ENCODE data around the gene HOXC10.

HOXC10 gene

DNA sequence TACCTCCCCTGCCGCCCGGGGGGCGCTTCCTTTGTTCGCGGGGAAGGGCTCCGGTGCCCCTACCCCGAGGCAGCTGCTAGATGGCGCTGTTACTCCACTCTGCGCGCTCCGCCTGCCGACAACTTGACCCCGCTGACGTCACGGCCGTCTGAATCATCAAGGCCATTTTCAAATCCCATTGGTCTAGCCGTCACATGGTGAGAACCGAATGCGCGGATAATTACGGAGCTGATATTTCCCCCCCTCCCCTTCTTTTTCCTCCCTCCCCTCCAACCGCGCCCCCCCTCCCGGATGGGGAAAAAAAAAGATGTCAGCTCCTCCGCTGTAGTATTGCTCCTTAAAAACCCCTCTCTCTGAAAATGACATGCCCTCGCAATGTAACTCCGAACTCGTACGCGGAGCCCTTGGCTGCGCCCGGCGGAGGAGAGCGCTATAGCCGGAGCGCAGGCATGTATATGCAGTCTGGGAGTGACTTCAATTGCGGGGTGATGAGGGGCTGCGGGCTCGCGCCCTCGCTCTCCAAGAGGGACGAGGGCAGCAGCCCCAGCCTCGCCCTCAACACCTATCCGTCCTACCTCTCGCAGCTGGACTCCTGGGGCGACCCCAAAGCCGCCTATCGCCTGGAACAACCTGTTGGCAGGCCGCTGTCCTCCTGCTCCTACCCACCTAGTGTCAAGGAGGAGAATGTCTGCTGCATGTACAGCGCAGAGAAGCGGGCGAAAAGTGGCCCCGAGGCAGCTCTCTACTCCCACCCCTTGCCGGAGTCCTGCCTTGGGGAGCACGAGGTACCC is at the start of gene HOXC10:
HOXC10 (plus strand) TSS at position 246 of the 791 bp plus-strand sequence; CDS start at position 360, 114 bp downstream.
- in situ Hi-C loops (cut with HindIII; ENCODE audit: low pct_ligation_motif_present, low pct_unique_long_range_greater_than_20kb, low sequenced_read_pairs): no loop called here
- DNase-seq: peak; percentile 99

DNA sequence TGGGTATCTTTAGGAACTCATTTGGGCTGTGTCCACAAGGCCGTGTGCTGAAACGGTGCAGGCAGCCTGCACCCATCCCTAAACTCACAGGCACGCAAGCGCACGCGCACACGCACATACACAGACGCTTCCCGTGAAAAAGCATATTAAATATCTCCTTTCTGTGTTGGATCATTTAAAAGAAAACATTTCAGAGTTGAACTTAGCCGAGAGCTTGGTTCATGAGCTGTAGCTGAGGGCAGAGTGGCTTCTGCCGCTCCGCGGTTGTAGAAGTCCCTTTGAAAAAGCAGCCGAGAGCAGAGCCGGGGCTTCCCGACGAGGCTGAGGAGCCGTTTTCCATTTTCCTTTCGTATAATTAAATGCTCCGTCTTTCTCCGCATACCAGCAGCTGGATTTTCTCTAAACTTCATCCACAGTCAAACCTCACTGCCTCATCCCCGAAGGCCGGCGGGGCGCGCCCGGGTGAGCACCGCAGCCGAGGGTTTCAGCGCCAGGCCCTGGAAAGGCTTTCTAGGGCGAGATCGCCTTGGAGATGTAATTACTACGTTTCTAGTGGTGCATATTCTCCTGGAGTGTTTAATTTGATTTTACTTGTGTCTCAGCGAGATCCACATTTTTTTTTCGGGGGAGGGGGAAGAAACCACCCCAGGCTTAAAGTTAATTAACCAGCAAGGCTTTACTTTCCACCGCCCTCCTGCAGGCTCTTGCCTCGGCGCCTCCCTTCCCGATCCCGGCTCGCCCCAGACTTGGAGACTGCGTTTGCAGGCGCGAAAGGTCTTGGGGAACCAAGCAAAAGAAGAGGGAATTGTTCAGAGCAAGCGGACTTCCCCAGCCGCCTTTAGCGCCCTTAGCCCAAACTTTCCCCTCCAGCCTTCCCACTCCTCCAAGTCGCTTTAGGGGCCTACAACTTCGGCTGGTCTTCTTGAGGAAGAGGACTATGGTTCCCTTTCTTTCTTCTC is 49.3 kb upstream of the HOXC10 start:
- no peak for DNase-seq
- in situ Hi-C loops (cut with HindIII; ENCODE audit: low pct_ligation_motif_present, low pct_unique_long_range_greater_than_20kb, low sequenced_read_pairs): no loop called here

- in situ Hi-C loops (cut with HindIII; ENCODE audit: low pct_ligation_motif_present, low pct_unique_long_range_greater_than_20kb, low sequenced_read_pairs): no loop called here
- DNase-seq: no peak
These were observed 47.8 kb upstream of the HOXC10 start for GRCh38 chr12:53937099-53937498.

GRCh38 chr12:53937596-53938325 is 47.2 kb upstream of the HOXC10 start:
- DNase-seq: no peak
- in situ Hi-C loops (cut with HindIII; ENCODE audit: low pct_ligation_motif_present, low pct_unique_long_range_greater_than_20kb, low sequenced_read_pairs): no loop called here

DNA sequence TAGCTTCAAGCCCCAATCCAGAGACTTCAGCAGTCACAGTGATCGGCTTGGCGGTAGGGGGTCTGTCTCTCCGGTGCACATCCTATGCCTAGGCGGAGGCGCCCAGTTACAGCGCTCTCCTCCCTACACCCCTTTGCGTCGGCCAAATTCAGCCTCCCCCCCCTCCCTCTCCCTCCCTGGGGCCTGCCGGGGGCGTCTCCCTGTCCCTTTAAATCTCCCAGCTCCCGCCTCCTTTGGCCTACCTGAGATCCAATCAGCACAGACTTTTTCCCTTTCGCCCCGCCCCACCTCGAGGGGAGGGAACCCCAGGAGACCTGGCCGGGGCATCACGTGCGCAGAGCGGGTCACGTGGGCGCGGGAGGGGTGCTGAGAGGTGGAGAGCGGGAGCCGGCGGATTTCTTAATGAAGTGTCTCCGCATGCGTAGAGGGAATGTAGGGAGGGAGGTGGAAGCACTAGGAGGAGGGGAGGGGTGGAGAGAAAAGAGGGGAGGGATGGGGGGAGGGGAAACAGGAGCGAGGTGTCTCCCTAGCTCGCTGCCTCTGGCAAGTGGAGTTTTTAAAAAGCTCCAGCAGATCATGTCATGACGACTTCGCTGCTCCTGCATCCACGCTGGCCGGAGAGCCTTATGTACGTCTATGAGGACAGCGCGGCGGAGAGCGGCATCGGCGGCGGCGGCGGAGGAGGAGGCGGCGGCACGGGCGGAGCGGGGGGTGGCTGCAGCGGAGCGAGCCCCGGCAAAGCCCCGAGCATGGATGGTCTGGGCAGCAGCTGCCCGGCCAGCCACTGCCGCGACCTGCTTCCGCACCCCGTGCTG is 46.4 kb upstream of the HOXC10 start, which contains the start of gene HOXC13:
HOXC13 (plus strand) TSS at position 506 of the 815 bp plus-strand sequence; CDS start at position 582, 76 bp downstream.
- in situ Hi-C loops (cut with HindIII; ENCODE audit: low pct_ligation_motif_present, low pct_unique_long_range_greater_than_20kb, low sequenced_read_pairs): no loop called here
- peak; percentile 100 for DNase-seq

GRCh38 chr12:53939141-53940108 is 45.5 kb upstream of the HOXC10 start:
- DNase-seq: peak; percentile 23
- in situ Hi-C loops (cut with HindIII; ENCODE audit: low pct_ligation_motif_present, low pct_unique_long_range_greater_than_20kb, low sequenced_read_pairs): no loop called here

GRCh38 chr12:53940443-53941014 is 44.4 kb upstream of the HOXC10 start:
- in situ Hi-C loops (cut with HindIII; ENCODE audit: low pct_ligation_motif_present, low pct_unique_long_range_greater_than_20kb, low sequenced_read_pairs): no loop called here

GRCh38 chr12:53941187-53941586 is 43.8 kb upstream of the HOXC10 start:
- in situ Hi-C loops (cut with HindIII; ENCODE audit: low pct_ligation_motif_present, low pct_unique_long_range_greater_than_20kb, low sequenced_read_pairs): no loop called here
- DNase-seq: no peak

More at GRCh38 chr12:53940443-53941014, 44.4 kb upstream of the HOXC10 start:
- no peak for DNase-seq

DNA sequence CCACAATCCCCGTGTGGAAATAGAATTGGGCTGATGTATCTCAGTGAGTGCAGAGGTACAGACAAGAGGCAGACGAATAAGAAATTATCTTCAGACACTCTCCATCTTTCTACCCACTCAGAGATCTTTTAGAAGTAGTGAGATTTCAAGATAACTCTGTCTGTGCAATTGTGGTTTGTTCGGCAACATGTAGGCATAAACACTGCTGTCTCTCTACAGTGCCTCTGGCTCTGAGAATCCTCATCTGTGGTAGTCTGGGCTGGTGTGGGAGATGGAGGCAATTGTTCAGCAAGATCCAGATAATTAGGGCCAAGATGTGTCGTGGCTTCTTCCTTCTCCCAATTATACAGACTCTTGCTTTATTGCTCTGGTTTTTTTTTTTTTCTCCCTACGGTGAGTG is 43.2 kb upstream of the HOXC10 start:
- DNase-seq: no peak
- in situ Hi-C loops (cut with HindIII; ENCODE audit: low pct_ligation_motif_present, low pct_unique_long_range_greater_than_20kb, low sequenced_read_pairs): no loop called here

DNA sequence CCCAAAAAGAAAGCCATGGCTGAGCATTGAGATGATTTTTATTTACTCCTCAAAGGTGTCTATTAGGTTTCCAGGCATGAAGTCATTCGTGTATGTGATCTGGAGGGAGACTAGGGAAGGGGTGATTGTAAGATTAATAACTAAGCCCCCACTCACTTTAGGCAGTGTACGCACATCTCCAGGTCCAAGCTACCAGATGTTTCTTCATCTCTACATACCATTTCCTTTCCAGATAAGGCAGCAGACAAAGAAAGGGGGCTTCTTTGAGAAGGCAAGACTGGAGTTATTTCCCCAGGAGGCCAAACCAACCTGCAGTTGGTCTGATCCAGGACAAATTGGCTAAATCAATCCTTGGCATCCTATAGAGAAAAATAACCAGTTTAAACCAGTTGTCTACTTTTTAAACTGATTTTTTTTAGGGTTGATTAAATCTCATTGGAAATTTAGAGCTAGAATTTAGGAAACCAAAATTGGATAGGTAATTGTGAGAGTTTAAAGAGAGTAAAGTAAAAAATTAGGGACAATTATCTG is 42.4 kb upstream of the HOXC10 start:
- in situ Hi-C loops (cut with HindIII; ENCODE audit: low pct_ligation_motif_present, low pct_unique_long_range_greater_than_20kb, low sequenced_read_pairs): no loop called here
- no peak for DNase-seq

GRCh38 chr12:53944209-53944608 is 40.7 kb upstream of the HOXC10 start:
- in situ Hi-C loops (cut with HindIII; ENCODE audit: low pct_ligation_motif_present, low pct_unique_long_range_greater_than_20kb, low sequenced_read_pairs): no loop called here
- no peak for DNase-seq

DNA sequence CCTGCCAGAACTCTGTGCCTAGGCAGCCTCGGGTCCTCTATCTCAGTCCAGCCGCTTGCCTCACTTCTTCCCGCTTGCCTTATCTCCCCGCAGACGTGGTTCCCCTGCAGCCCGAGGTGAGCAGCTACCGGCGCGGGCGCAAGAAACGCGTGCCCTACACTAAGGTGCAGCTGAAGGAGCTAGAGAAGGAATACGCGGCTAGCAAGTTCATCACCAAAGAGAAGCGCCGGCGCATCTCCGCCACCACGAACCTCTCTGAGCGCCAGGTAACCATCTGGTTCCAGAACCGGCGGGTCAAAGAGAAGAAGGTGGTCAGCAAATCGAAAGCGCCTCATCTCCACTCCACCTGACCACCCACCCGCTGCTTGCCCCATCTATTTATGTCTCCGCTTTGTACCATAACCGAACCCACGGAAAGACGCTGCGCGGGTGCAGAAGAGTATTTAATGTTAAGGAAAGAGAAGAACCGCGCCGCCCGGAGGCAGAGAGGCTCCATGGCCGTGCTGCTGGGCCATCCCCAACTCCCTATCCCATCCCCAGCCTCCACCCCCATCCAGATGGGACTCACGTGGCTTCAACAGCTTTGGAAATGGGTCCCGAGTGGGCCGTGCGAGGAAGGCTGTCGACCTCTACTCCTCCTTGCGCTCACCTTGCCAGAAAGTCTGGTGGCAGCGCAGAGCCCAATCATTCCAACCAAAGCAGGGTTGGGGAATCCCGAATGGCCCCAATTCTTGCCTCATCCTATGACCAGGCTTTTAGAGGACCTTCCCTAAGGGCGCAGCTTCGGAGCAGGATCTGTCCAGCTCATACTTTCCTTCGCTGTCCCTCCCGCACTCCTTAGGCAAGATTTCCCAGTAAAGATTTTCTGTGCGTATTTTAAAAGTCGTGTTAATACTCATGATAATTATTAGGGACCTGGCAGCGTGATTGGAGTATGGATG is 39.8 kb upstream of the HOXC10 start:
- in situ Hi-C loops (cut with HindIII; ENCODE audit: low pct_ligation_motif_present, low pct_unique_long_range_greater_than_20kb, low sequenced_read_pairs): no loop called here

DNA sequence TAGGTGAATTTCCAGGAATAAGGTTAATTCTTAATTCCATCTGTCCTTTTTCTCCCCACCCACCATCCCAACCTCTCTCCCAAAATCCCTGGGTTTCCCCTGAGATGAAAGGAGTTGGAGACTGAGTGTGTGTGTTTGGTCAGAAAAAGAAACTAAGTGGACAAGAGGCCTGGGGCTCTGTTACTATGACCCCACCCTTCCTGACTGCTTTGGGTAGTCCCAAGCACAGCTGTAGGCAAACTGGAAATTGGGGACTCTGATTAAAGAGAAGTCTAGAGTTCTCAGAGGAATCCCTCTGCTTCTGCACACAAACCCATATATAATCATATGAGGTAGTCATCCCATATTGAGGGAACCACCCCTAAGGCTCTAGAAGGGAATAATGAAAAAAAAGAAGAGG is 37.2 kb upstream of the HOXC10 start:
- no peak for DNase-seq
- in situ Hi-C loops (cut with HindIII; ENCODE audit: low pct_ligation_motif_present, low pct_unique_long_range_greater_than_20kb, low sequenced_read_pairs): no loop called here

More for the DNA sequence above, 39.8 kb upstream of the HOXC10 start:
- DNase-seq: no peak

DNA sequence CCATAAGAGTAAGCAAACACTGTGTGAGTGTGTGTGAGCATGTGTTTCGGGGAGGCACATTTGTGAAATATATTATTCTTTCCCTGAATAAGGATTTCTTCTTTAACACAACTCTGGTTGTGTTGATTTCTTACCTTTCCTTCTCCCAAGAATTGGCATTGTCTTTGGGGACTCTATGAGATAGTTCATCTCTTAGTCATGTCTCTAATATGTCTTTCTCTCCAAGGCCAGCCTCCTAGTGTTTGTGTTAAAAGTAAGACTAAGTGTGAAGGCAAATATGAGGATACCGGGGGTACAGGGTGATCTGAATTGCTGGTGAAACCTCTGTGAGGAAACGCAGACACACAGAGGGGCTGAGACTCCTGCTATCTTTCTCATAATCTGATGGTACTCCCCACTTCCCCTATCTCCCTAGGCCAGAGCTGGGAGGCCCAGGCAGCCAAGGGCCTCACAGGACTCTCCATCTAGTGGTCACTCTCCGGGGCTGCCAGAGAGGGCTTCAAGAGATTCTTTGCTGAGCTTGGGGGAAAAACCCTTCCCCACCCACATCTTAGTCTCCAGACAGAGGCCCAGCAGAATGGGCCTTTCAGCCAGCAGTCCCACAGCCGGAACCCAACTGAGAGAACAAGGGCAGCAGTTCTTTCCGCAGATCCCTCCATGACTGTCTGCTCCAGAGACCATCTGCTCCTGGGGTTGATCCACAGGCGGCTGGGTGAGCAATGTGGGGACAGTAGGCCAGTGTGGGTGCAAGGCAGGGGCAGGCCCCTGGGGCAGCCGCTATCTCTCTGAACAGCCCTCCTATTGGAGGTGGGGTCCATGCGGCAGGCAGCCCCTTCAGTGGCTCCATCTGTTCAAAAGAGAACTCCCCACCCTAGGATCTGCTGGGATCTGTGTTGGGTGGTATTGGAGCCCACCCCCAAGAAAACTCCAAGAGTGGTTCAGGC is 36.0 kb upstream of the HOXC10 start:
- DNase-seq: no peak
- in situ Hi-C loops (cut with HindIII; ENCODE audit: low pct_ligation_motif_present, low pct_unique_long_range_greater_than_20kb, low sequenced_read_pairs): no loop called here
